ENCODE results near the gene ZNF496. TPM values are rescaled to one million over a fixed set of nuclear protein-coding genes. Genes with fewer than 3 reads are reported as not detected.
"Not testable (repeated sequence)": the region's sequence is repeated elsewhere in the genome, so short reads cannot be mapped to it uniquely, and the experiment has no call there.

The ZNF496 gene
- 6.8 TPM for total RNA-seq

DNA sequence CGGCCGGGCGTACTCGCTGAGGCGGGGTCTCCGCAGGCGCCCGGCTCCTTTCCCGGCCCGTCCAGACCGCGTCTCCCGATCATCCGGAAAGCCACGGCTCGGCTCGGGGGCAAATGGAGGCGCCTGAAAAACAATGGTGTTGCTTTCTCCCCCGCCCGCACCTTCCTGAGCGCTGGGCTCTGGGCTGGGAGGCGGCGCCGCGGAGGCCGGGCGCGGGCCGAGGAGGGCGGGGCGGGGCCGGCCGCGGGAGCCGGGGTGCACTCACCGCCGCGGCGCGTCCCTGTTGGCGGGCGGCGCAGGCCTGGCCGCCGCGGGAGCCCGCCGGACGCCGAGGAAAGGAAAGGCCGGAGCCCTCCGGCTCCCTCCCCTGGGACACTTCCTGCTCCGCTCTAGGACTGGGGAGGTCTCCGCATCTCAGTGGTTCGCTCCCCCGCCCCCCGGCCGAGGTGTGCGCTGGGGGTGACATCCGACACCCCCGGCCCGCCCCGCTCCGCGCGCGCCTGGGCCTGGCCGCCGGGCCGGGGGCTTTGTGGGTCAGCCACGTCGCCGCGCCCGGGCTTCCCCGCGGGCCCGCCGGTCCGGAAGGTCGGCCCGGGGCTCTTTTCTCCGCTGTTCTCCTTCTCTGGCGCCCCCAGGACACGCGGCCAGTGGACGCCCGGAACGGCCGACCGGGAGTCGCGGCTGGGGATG, at the start of gene ZNF496:
ZNF496 (minus strand) TSS at position 343 of the 690 bp plus-strand sequence. CDS start 2,289 bp downstream, outside the sequence.
- ATAC-seq = peak; percentile 79

DNA sequence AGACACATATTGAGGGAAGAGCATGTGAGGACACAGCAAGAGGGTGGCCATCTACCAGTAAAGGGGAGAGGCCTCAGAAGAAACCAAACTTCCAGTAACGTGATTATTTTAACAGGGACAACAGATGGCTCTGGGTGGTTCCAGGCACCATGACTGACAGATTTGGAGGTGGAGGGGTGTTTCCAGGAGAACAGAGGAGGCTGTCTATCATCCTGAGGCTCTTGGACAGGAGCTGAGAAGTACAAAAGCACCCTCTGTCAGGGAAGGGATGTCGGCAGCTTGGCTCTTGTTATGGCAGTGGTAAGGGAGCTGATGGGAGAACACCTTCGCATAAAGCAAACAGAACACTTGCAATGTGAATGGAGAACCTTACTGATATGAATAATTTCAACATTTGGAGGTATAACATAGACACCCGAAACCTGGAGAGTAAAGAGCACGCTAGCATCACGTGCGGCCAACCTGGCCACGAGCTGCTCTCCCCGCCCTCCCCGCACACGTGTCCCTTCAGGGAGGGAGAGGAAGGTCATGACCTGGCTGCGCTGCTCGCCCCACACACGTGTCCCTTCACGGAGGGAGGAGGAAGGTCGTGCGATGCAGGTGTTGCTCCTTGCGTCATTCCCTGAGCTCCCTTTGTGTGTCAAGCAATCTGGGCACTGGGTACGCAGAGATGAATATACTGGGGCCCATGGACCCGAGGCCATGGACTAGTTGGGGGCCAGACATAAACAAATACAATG, 46.8 kb upstream of the ZNF496 start:
- ATAC-seq = no peak

DNA sequence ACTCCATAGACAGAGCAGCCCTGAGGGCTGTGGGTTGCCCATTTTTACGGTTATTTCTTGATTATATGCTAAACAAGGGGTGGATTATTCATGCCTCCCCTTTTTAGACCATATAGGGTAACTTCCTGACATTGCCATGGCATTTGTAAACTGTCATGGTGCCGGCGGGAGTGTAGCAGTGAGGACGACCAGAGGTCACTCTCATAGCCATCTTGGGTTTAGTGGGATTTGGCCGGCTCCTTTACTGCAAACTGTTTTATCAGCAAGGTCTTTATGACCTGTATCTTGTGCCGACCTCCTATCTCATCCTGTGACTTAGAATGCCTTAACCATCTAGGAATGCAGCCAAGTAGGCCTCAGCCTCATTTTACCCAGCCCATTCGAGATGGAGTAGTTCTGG, 46.0 kb upstream of the ZNF496 start:
- not testable (repeated sequence) for ATAC-seq

DNA sequence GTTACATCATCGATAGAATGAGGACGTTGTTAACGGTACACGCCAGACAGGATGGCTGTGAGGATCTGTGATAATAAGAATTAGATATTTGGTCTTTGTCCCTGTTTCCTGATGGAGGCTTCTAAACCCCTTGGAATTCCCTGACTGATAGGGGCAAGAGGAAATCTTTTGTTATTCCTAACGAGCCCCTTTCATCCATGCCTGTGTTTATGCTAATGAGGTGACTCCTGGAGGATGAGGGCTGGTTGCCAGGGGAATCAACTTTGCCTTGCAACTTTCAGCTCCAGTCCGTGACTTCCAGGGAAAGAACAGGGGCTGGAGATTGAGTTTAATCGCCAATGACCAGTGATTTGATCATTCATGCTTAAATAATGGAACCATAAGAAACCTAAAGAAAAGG, 45.0 kb upstream of the ZNF496 start:
- ATAC-seq = no peak

DNA sequence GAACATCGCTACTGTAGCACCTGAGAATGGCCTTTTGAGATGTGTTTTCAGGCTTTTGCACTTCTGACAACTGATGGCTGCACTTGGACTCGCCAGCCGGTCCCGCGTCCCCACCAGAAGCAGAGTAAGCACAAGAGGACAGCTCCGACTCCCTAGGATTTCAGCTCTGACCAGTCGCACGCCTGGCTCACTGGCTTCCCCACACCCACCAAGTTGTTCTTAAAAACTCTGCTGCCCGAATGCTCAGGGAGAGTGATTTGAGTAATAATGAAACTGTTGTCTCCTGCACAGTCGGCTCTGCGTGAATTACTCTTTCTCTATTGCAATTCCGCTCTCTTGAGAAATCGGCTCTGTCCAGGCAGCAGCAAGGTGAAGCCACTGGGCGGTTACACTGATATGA, 44.1 kb upstream of the ZNF496 start:
- ATAC-seq = no peak

DNA sequence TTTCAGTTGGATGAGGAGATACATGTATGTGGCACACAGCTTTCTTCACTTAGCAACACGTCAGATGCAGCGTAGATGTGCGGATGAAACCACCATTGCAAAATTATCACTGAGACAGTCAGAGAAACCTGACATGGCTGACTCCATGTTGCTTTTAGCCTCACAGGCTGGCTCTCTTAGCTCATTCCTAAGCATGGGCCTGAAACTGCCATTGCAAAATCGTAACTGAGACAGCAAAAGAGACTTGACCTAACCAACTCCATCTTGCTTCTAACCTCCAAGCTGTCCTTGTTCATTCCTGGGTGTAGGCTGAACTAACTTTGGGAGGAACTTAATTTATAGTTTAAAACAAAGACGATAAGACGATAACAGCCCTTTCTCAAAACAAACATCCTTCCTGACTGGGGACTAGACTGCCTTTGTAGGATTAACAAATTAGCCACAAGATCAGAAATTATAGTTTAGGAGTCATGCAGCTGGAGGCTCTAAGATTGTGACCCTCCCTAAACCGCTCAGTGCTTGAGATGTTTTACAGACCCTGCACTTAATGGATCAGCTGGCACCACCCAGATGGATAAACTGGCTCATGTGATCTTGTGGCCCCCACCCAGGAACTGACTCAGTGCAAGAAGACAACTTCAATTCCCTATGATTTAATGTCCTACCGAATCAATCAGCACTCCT, 43.1 kb upstream of the ZNF496 start:
- not testable (repeated sequence) for ATAC-seq

DNA sequence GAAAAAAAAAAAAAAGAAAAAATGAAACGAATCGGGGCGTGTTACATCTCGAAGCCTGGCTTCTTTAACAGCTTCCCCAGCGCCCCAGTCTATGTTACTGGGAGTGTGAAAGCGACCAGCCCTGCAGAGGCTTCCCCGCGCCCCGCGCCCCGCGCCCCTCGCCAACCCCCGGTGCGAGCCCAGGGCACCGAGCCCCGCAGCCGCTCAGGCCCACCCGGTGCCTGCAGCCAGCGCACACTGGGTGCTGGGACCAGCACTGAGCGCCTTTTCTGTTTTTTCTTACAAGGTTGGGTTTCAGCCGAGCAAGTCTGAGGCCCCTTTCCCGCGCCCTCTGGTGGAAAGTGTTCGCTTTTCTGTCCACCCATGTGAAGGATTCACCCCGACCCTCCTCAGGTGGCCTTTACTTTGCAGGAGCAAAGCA, 42.1 kb upstream of the ZNF496 start:
- peak; percentile 56 for ATAC-seq

DNA sequence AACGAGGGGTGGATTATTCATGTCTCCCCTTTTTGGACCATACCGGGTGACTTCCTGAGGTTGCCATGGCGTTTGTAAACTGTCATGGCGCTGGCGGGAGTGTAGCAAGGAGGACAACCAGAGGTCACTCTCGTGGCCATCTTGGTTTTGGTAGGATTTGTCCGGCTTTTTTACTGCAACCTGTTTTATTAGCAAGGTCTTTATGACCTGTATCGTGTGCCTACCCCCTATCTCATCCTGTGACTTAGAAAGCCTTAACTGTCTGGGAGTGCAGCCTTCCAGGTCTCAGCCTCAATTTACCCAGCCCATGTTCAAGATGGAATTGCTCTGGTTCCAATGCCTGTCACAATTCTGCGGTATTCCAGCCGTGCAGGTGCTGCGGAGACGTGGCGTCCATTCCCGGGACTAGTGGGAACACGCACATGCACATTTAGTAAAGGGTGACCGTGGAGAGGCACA, 40.2 kb upstream of the ZNF496 start:
- ATAC-seq = no peak

DNA sequence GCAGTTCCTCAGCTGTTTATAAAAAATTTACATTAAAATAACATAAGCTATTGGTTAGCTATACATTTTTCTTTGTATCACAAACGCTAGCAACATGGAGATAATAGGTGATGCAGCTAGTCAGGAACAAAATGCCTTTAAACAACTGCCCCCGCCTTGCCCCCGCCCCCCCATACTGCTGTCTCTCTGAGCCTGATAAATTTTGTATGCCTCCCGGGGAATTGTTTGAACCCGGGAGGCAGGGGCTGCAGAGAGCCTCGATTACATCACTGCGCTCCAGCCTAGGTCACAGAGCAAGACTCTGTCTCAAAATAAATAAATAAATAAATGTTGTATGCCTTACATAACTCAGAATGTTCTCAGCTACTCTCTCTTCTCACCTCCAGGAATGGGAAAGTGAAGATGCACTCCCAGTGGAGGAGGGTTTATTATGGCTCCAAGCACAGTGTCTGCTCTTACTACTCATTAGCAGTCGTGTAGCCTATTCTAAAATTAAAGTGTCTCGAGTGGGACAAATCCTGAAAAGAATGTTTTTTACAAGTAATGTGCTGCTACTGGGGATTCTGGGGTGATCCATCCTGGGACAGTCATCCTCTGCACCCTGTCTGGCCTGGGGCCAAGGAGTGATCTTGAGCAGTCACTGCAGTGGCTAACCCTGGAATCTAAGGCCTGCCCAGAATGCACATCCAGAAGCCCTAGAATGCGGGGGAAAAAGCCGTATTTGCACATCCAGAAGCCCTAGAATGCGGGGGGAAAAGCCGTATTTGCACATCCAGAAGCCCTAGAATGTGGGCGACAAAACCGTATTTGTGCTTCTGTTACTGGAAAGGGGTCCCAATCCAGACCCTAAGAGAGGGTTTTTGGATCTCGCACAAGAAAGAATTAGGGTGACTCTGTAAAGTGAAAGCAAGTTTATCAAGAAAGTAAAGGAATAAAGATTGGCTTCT, 39.4 kb upstream of the ZNF496 start:
- no peak for ATAC-seq

DNA sequence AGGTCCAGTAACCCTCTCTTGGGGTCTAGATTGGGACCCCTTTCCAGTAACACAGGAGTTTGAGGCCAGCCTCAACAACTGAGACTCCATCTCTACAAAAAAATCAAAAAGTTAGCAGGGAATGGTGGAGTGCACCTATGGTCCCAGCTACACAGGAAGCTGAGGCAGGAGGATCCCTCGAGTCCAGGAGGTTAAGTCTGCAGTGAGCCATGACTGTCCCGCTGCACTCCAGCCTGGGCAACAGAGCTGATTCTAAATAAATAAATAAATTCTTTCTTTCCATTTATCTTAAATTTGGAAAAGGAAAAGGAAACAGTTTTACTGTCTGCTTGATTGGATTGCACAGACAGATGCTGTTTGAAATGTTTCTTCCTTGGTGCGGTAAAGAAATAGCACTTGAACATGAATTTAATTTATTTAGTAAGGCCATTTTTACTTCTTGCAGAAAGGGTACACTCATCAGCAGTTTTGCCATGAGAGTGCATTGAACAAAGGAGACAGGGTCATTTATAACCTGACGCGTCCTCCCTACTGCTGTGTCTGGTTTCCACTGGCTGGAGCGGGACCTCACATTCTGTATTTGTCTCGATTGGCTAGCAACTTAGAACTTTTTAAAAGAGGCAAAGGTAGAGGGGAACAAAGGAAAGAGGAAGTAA, 37.0 kb upstream of the ZNF496 start:
- no peak for ATAC-seq

DNA sequence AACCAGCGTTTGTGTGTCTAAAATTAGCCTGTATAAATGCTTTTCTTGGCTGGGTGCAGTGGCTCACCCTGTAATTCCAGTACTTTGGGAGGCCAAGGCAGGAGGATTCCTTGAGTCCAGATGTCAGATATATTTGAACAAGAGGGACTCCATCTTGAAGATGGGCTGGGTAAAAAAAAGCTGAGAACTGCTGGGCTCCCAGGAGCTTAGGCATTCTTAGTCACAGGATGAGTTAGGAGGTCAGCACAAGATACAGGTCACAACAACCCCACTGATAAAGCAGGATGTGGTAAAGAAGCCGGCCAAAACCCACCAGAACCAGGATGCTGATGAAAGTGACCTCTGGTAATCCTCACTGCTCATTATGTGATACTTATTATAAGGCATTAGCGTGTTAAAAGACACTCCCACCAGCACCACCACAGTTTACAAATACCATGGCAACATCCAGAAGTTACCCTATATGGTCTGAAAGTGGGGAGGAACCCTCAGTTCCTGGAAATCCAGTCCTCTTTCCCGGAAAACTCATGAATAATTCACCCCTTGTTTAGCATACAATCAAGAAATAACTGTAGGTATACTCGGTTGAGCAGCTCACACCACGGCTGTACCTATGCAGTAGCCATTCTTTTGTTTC, 36.2 kb upstream of the ZNF496 start:
- no peak for ATAC-seq

DNA sequence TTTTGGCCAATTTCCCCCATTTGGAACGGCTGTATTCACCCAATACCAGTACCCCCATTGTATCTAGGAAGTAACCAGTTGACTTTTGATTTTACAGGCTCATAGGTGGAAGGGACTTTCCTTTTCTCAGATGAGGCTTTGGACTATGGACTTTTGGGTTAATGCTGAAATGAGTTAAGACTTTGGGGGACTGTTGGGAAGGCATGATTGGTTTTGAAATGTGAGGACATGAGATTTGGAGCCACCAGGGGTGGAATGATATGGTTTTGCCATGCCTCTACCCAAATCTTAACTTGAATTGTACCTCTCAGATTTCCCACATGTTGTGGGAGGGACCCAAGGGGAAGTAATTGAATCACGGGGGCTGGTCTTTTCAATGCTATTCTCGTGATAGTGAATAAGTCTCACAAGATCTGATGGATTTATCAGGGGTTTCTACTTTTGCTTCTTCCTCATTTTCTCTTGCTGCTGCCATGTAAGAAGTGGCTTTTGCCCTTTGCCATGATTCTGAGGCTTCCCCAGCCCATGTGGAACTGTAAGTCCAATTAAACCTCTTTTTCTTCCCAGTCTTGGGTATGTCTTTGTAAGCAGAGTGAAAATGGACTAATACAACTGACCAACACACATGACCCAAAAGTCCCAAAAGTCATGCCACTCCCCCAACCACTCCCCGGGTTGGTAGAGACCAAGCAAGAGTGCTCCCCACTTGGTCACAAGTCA, 35.4 kb upstream of the ZNF496 start:
- no peak for ATAC-seq

DNA sequence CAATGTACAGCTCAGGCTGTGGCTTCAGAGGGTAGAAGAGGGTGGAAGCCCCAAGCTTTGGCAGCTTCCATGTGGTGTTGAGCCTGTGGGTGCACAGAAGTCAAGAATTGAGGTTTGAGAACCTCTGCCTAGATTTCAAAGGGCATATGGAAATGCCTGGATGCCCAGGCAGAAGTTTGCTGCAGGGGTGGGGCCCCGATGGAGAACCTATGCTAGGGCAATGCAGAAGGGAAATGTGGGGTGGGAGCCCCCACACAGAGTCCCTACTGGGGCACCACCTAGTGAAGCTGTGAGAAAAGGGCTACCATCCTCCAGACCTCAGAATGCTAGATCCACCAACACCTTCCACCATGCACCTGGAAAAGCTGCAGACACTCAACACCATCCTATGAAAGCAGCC, 34.7 kb upstream of the ZNF496 start:
- not testable (repeated sequence) for ATAC-seq

DNA sequence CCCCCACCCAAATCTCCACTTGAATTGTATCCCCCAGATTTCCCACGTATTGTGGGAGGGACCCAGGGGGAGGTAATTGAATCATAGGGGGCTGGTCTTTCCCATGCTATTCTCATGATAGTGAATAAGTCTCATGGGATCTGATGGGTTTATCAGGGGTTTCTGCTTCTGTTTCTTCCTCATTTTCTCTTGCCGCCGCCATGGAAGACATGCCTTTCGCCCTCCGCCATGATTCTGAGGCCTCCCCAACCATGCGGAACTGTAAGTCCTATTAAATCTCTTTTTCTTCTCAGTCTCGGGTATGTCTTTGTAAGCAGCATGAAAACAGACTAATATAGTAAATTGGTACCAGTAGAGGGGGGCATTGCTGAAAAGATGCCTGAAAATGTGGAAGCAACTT, 33.4 kb upstream of the ZNF496 start:
- no peak for ATAC-seq

DNA sequence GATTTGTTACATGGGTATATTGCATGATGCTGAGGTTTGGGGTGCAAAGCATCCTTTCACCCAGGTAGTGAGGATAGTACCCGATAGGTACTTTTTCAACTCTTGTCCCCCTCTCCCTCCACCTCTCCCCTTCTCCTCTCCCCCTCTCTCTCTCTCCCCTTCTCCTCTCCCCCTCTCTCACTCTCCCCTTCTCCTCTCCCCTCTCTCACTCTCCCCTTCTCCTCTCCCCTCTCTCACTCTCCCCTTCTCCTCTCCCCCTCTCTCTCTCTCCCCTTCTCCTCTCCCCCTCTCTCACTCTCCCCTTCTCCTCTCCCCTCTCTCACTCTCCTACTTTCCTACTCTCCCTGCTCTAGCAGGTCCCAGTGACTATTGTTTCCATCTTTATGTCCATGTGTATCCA, 31.3 kb upstream of the ZNF496 start:
- ATAC-seq = not testable (repeated sequence)

DNA sequence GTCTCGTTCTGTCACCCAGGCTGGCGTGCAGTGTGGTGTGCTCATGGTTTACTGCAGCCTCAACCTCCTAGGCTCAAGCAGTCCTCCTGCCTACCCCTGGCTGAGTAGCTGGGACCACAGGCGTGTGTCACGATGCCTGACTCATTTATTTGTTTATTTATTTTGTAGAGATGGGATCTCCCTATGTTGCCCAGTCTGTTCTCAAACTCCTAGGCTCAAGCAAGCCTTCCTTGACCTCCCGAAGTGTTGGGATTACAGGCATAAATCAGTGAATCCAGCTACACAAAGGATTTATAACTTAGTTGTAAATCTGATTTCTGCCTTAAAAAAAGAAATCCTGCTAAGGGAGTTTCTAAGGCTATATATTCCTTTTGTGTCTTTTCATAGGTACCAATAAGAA, 30.5 kb upstream of the ZNF496 start:
- no peak for ATAC-seq

DNA sequence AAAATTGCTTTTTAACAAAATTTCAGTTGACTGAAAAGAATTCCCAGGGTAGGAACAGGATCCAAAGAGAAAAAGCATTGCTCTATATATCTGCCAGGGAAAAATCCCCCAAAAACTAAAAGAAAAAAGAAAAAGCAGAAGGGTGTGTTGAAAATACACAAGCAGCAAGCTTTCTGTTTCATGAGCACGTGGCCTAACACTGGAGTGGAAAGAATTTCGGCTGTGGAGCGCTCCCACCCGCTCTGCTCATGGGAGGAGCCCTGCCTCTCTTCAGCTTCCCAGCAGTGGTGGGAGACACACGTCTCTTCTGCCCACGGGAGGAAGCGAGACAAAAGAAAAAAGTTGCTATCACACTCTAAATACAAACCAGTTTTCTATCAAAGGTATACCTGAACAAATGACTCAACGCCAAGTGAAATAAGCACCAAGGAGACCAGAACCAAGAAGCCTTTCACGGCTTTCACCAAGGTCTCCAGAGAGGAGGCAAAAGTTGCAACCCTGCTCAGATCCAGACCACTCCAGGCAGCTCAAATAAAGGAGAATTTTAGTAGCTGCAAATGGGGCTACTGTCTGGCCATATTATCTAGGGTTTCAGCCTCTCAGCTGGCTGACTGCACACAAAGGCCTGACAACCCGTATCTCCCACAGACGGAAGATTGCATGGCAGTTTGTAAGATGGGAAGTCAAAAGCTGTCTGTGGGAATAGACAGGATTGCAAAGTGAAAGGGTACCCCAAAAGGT, 29.5 kb upstream of the ZNF496 start:
- ATAC-seq = no peak

DNA sequence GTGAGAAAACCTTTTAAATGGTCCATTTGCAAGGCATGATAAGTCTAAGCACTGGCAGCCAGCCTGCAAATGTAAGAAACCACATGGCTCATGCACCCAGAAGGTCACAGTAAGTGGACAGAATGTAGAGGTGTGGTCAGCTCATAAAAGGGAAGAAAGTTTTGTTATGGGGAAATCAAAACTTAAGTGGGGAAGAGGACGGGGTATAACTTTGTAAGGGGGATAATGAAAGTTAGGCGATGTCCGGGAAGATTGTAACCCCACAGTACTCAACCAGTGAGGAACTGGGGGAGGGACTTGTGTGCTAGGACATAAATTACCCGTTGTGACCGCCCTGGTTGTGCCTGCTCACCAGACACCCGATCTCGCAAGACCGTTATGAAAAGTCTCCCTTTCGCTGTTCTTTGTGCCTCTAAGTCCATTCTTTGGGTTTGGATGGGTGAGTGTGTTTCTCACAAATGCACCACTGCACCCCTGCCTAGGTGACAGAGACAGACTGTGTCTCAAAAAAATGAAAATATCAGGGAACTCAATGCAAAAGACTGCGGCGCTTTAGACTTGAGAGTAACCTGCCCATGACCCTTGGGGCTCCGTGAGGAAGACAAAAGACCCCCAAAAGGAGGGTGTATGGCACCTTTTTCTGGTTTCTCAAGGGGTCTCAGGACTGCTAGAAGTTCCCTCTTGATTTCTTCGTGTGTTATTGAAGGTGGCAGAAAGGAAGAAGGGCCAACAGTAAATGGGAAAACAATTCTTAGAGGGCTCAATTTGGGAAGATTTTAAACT, 28.6 kb upstream of the ZNF496 start:
- no peak for ATAC-seq

DNA sequence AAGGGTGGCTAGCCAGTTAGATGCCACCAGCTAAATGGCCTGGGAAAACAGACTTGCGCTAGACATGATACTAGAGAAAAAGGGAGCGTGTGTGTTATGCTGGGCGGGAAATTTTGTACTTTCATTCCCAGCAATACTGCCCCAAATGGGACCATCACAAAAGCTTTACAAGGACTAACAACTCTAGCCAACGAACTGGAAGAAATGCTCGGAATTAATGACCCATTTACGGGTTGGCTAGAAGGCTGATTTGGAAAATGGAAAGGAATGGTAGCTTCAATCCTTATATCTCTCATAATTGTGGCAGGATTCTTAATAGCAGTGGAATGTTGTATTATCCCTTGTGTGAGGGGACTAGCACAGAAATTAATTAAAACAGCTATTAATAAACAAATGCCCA, 27.9 kb upstream of the ZNF496 start:
- ATAC-seq = no peak

All from esophagus mucosa (tissue), 1 donor.